ENCODE measurements around the gene SPSB1. TPM values are rescaled to one million over a fixed set of nuclear protein-coding genes. Genes with fewer than 3 reads are reported as not detected.

The SPSB1 gene
- total RNA-seq, 4 donors from 2014 or later = 33.5 to 111 (median 76.3) TPM

DNA sequence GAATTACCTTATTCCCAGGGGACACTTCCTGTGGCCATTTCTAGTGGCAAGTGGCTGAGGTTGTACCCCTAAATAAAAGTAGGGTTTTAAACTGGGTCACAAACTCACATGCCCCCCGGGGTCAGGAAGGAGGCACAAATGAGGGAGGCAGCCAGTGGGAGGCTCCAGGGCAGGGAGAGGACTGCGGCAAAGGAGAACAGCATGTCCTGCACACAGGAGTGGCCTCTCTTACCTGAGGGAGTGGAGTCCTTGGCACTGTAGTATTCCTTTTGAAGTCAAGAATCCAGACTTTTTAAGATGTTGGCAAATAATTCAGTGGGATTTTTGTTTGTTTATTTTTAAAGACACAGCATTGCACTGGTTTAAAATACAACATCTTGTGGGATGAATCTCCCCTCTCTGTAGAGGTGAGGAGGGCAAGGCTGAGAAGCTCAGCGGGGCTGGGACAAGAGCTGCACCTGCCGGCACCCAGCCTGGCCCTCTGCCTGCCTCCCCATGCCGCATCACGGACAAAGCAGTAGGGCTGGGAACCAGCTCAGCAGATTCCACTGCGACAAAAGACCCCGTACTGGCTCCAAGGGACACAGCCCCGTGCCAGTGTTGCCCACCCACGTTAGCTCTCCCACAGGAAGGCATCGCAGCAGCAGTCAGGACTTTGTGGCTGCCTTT lies 22.2 kb downstream of the SPSB1 start:
- ATAC-seq (ENCODE audit: low FRiP score) (no peak), DNase-seq (ENCODE audit: low spot score) (no peak)
- TF ChIP-seq, protein P1, sequence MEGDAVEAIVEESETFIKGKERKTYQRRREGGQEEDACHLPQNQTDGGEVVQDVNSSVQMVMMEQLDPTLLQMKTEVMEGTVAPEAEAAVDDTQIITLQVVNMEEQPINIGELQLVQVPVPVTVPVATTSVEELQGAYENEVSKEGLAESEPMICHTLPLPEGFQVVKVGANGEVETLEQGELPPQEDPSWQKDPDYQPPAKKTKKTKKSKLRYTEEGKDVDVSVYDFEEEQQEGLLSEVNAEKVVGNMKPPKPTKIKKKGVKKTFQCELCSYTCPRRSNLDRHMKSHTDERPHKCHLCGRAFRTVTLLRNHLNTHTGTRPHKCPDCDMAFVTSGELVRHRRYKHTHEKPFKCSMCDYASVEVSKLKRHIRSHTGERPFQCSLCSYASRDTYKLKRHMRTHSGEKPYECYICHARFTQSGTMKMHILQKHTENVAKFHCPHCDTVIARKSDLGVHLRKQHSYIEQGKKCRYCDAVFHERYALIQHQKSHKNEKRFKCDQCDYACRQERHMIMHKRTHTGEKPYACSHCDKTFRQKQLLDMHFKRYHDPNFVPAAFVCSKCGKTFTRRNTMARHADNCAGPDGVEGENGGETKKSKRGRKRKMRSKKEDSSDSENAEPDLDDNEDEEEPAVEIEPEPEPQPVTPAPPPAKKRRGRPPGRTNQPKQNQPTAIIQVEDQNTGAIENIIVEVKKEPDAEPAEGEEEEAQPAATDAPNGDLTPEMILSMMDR (IDR thresholded peaks at IDR 0.05) = no peak

DNA sequence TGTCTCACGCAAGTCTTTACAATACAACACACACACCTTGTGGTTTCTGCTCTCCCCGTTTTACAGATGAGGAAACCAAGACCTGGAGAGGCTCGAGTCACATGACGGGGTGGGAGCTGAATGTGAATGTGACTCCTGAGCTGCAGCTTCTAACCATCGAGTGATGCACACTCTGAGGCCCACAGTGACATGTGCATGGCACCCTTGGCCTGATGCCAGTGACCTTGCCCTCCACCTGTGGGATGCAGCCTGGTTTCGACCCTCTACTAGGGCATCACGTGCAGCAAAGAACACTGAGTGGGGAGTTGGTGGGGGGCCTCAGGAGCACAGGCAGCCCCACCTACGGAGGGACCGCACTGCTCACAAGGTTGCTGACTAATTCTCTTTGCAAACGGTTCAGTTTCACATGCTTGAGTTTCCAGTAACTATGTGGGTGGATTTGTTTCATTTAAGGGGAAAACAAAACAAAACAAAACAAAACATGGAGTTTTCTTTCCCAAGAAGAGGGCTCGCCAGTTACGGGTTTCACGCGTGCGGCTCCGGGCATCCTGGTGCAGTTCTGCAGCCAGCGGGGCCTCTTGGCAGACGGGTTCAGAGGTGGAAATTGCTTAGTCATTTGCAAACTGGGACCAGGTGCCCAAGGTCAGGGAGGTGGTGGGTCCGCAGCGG lies 22.9 kb downstream of the SPSB1 start:
- ATAC-seq (ENCODE audit: low FRiP score) (peak; percentile 12), DNase-seq (ENCODE audit: low spot score) (no peak)
- TF ChIP-seq, protein P1 (IDR thresholded peaks at IDR 0.05) = no peak

DNA sequence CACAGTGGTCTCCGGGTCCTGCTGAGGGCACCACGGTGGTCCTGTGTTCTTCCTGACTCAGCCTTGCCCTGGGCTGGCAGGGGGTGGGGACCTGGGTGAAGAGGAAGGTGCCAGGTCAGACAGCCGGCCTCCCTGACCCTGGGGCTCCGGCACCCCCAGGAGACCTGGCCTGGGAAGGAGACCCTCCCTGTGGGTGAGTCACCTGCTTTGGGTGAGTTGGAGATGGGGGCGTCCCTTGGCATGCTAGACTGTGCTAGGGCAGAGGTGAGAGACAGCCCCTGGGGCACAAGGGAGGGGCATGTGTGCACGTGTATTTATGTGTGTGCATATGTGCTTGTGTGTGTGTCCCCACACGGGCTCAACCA lies 23.4 kb downstream of the SPSB1 start:
- ATAC-seq (ENCODE audit: low FRiP score) (peak; percentile 31), DNase-seq (ENCODE audit: low spot score) (no peak)
- TF ChIP-seq, protein P1 (IDR thresholded peaks at IDR 0.05) = no peak

DNA sequence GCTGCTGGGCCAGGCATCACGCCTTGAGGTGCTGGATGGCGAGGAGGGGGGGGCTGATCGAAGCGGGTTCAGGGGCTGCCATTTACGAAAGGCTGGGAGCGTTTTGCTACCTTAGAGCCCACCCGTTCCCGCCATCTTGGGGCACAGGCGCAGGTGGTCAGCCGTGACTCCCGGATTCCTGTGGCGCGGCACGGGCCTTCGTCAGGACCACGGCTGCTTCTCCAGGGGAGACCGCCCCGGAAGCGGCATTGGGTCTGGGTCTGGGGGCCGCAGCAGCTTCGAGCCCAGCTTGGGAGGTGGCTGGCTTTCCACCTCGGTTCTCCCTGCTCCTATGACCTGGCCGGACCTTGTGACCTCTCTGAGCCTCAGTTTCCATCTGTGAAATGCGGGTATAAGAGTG lies 23.8 kb downstream of the SPSB1 start:
- TF ChIP-seq, protein P1 (IDR thresholded peaks at IDR 0.05) = no peak
- ATAC-seq (ENCODE audit: low FRiP score) = no peak
- DNase-seq (ENCODE audit: low spot score) = no peak

DNA sequence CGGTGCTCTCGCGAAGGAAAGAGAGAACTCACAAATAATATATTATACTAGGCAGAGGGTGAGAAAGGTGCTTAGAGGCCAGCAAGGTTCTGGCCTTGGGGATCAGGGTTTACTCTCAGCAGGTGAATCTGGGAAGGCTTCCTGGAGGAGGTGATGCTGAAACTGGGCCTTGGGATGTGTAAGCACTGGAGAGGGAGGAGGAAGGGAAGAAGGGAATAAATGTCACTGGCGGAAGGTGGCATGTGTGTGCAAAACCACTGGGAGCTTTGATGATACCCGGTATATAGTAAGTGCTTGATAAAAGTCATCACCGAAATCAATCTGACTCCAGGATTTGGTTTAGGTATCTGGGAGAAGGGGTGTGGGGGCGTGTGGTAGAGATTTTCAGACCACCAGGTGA lies 24.4 kb downstream of the SPSB1 start:
- DNase-seq (ENCODE audit: low spot score) = no peak
- ATAC-seq (ENCODE audit: low FRiP score) = no peak
- TF ChIP-seq, protein P1 (IDR thresholded peaks at IDR 0.05) = no peak

DNA sequence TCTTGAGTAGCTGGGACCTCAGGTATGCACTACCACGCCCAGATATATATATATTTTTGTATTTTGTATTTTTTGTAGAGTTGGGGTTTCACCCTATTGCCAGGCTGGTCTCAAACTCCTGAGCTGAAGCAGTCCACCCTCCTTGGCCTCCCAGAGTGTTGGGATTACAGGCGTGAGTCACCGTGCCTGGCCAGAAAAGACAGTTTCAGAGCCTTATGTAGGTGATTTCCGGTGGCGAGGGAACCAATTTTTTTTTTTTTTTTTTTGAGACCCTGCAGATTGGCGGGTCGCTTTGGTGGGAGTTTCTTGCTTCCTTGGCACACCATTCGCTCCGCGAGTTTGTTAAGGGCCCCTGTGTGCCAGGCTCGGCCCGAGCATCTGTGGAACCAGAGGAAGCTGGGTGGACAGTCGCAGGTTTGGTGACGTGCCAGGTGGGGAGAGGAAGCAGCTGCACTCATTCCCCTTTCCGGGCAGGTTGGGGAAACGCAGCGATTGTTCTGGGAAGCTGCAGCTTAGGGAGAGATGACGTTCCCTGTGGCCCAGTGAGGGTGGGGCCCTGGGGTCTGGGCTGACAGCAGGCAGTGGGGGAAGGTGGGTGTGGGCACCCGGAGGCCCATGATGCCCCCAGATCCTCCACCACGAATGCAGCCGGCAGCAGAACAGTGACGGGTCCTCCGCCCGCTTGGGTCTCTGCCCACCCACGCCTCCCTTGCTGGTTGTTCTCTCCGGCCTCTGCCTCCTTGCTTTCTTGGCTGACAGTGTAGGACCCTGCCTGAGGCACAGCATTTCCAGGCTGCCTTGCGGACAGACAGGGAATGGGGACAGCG lies 25.1 kb downstream of the SPSB1 start:
- peak; percentile 4 for ATAC-seq (ENCODE audit: low FRiP score)
- TF ChIP-seq, protein P1 (IDR thresholded peaks at IDR 0.05) = no peak

More for the DNA sequence above, 25.1 kb downstream of the SPSB1 start:
- DNase-seq (ENCODE audit: low spot score) = no peak

Measured in omental fat pad (tissue), 4 donors.